Kidney epithelial cell (primary cell): ENCODE measurements around the gene ZNF816. TPM values are rescaled to one million over a fixed set of nuclear protein-coding genes. Genes with fewer than 3 reads are reported as not detected.
"Not testable (repeated sequence)": the region's sequence is repeated elsewhere in the genome, so short reads cannot be mapped to it uniquely, and the experiment has no call there.

Experiments used
- DNase-seq: peaks from one replicate; pipeline ENCODE4 v3.0.0-alpha.2; 2010; ENCODE audit warnings: low read depth
- H3K27me3 ChIP-seq: 2 replicates; pipeline ENCODE4 v1.6.0; 2011; ENCODE audit warnings: low read length; ENCODE audit not compliant: control insufficient read depth, insufficient read depth
- H3K36me3 ChIP-seq: 2 replicates; pipeline ENCODE4 v1.5.1; 2011; ENCODE audit warnings: low read length; ENCODE audit not compliant: control insufficient read depth, insufficient read depth
- H3K4me3 ChIP-seq: 2 replicates; pipeline ENCODE4 v1.5.1; 2011; ENCODE audit warnings: low read depth, mild to moderate bottlenecking, control low read depth, low read length
- CTCF ChIP-seq: IDR thresholded peaks from 2 replicates; pipeline ENCODE4 v1.5.1; 2011; ENCODE audit warnings: mild to moderate bottlenecking, moderate library complexity, low read length, control low read depth, inconsistent platforms; ENCODE audit not compliant: insufficient read depth, poor library complexity, severe bottlenecking
- total RNA-seq: library from RNA; depleted of rRNA; stranded (reverse); fragments of >200 nt; gene quantifications from 2 replicates; pipeline ENCODE4 v1.2.3, GENCODE V29; 2015

Gene ZNF816
- total RNA-seq, 1 donor from 2014 or later: 12.8 TPM

DNA sequence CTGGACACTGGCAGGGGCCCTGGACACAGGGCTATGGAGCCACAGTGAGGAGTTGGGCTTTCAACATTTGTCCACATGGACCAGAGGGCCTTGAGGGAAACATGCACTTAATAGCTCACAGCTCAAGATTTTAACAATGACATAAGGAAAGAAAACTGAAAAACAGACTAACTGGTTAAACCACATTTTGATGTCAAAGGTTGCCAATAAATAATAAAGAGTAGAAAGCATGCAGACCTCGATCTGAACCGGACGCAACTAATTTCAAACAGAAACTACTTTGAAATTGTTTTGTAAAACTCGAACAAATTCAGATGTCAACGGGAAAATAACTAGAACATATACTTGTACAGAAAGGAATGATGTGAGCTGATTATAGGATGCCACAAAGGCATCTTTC is 23.9 kb downstream of the ZNF816 start:
- H3K27me3 ChIP-seq: no peaks in the 10 kb centered on the region
- TF ChIP-seq CTCF: no peak
- peaks cover 1% of the 10 kb centered on the region for H3K36me3 ChIP-seq
- no peak for DNase-seq
- no peak overlapping the region for H3K4me3 ChIP-seq

- Histone ChIP-seq H3K36me3 (peaks cover 1% of the 10 kb centered on the region), H3K4me3 (no peak overlapping the region), H3K27me3 (no peaks in the 10 kb centered on the region)
- no peak for TF ChIP-seq CTCF
- DNase-seq: no peak
Observed at GRCh38 chr19:52936954-52937325, 25.7 kb downstream of the ZNF816 start.

GRCh38 chr19:52936151-52936953 is 26.3 kb downstream of the ZNF816 start:
- peaks cover 1% of the 10 kb centered on the region for H3K36me3 ChIP-seq
- no peak for TF ChIP-seq CTCF
- no peak for DNase-seq
- H3K4me3 ChIP-seq: no peak overlapping the region
- H3K27me3 ChIP-seq: no peaks in the 10 kb centered on the region

DNA sequence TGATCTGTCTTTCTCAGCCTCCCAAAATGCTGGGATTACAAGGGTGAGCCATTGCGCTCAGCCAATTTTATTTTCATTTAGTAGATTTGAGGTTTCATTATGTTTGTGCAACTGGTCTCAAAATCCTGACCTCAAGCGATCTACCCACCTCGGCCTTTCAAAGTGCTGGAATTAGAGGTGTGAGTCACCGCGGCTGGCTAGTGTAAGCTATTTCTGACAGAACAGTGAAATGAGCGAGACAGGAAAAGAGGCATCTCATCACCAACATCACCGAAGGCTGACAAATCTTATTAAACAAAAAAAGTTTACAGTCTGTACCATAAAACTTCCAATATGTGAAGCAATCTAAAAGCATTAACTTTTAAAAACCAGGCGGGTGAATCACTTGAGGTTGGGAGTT is 27.2 kb downstream of the ZNF816 start:
- H3K36me3 ChIP-seq: peaks cover 1% of the 10 kb centered on the region
- no peak overlapping the region for H3K4me3 ChIP-seq
- no peaks in the 10 kb centered on the region for H3K27me3 ChIP-seq
- DNase-seq: no peak
- no peak for TF ChIP-seq CTCF

DNA sequence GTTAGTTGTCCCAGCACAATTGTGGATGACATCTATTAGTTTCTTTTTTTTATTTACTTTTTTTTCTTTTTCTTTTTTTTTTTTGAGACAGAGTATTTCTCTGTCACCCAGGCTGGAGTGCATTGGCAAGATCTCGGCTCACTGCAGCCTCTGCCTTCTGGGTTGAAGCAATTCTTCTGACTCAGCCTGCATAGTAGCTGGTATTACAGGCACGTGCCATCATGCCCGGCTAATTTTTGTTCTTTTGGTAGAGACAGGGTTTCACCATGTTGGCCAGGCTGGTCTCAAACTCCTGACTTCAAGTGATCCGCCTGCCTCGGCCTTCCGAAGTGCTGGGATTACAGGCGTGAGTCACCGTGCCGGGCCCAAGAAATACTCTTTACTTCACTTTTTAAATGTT is 38.0 kb downstream of the ZNF816 start:
- not testable (repeated sequence) for H3K4me3 ChIP-seq, DNase-seq, H3K27me3 ChIP-seq, H3K36me3 ChIP-seq

DNA sequence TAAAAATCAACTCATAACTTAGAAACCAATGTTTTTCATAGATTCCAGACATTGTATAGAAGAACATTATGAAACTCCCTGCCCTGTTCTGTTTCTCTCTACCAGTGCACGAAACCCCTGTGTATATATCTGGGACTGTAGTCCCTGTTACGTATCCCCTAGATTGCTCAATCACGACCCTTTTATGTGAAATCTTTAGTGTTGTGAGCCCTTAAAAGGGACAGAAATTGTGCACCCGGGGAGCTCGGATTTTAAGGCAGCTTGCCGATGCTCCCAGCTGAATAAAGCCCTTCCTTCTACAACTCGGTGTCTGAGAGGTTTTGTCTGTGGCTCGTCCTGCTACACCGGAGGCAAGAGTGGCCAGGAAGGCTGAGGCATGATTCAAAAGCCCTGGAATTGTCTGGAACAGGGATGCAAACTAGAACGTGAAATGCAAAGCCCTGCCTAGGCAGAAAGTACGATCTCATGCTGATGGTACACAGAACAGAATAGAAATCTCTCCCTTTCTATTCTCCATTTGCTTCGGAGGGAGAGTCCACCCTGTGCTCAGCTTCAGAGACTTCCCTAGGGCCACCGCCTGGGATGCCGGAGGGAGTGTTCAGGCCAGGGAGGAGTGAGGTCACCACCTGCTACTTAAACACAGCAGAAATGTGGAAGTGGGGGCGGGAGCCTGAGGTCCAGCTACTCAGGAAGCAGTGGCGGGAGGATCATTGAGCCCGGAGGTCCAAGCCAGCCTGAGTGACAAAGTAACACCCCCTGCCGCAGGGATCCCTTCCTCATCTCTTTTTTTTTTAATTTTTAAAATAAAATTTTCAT is 38.7 kb downstream of the ZNF816 start:
- no peak for DNase-seq

More for the DNA sequence above, 38.7 kb downstream of the ZNF816 start:
- peak overlapping the region; percentile 57 for H3K4me3 ChIP-seq
- no peak for TF ChIP-seq CTCF
- no peaks in the 10 kb centered on the region for H3K27me3 ChIP-seq
- H3K36me3 ChIP-seq: no peaks in the 10 kb centered on the region
